Thoracic aorta endothelial cell (primary cell): Measurements from ENCODE around the gene NUDT17. TPM values are rescaled to one million over a fixed set of nuclear protein-coding genes. Genes with fewer than 3 reads are reported as not detected.

Experiments
- small RNA-seq: library from RNA; depleted of rRNA; stranded (forward); fragments of <200 nt; gene quantifications from one replicate; pipeline ENCODE3, GENCODE V24; 2012
- total RNA-seq: library from RNA; depleted of rRNA; stranded (reverse); fragments of >200 nt; gene quantifications from 2 replicates; pipeline ENCODE4 v1.2.3, GENCODE V29; 2012

Gene NUDT17, protein sequence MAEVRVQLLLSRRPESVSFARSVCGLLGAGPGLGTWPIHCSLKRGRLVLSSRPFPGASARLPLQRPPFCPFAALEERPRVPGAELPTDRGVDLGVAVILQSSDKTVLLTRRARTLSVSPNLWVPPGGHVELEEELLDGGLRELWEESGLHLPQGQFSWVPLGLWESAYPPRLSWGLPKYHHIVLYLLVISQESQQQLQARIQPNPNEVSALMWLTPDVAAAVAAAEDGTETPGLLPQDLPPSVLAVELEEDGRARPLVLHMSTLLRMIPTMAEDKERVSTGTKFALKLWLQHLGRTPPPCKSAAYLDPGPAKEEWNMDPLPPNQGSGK
- 2.3 and 2.6 TPM in 2 replicates for total RNA-seq

GRCh38 chr1:145845514-145846161, at the start of gene NUDT17:
NUDT17 (plus strand) TSS chr1:145845630; CDS start chr1:145845641, 11 bp downstream.

GRCh38 chr1:145823565-145824498, 21.6 kb upstream of the NUDT17 start, which contains the start of the genes POLR3C and RNF115:
POLR3C (plus strand) TSS chr1:145824200; CDS start chr1:145825777, 1,577 bp downstream.
RNF115 (minus strand) TSS chr1:145824095; CDS start chr1:145823873, 222 bp downstream.

GRCh38 chr1:145858901-145859490, 13.6 kb downstream of the NUDT17 start, which contains the start of gene PIAS3:
PIAS3 (minus strand) TSS chr1:145859081; CDS start chr1:145858990, 91 bp downstream.

GRCh38 chr1:145885738-145886287, 40.4 kb downstream of the NUDT17 start, which contains the start of gene ANKRD35:
ANKRD35 (minus strand) TSS chr1:145885866; CDS start chr1:145885758, 108 bp downstream.

Small RNA genes lying within 50 kb of the gene (small RNA-seq; reads per million reads assigned to genes)
- not detected for gene MIR6736

Other genes starting within 250 kb of the NUDT17 start
- gene GPR89A, start 237.6 kb upstream of the NUDT17 start, total RNA-seq = 48.9 and 49.2 TPM in 2 replicates
- 0.14 and 0.27 TPM in 2 replicates for gene PDZK1, start 138.3 kb upstream of the NUDT17 start, total RNA-seq
- not detected in 2 replicates for gene CD160, start 126.1 kb upstream of the NUDT17 start, total RNA-seq
- gene RNF115, start 21.5 kb upstream of the NUDT17 start, total RNA-seq = 25.4 and 29.8 TPM in 2 replicates
- gene POLR3C, start 21.4 kb upstream of the NUDT17 start, total RNA-seq = 46.6 and 57.8 TPM in 2 replicates
- 19.5 and 21.8 TPM in 2 replicates for gene PIAS3, start 13.5 kb downstream of the NUDT17 start, total RNA-seq
- gene ANKRD35, start 40.2 kb downstream of the NUDT17 start, total RNA-seq = 0.13 and 0.14 TPM in 2 replicates
- gene ITGA10, start 64.4 kb downstream of the NUDT17 start, total RNA-seq = 67.4 and 92.9 TPM in 2 replicates
- 21.5 and 22.8 TPM in 2 replicates for gene PEX11B, start 73.1 kb downstream of the NUDT17 start, total RNA-seq
- 141 and 152 TPM in 2 replicates for gene RBM8A, start 81.9 kb downstream of the NUDT17 start, total RNA-seq
- 60.9 and 72.1 TPM in 2 replicates for gene LIX1L, start 112.4 kb downstream of the NUDT17 start, total RNA-seq
- gene ANKRD34A, start 118.9 kb downstream of the NUDT17 start, total RNA-seq = 0.13 and 0.22 TPM in 2 replicates
- 11.8 and 13.6 TPM in 2 replicates for gene POLR3GL, start 119.1 kb downstream of the NUDT17 start, total RNA-seq
- gene TXNIP, start 150.9 kb downstream of the NUDT17 start, total RNA-seq = 27.9 and 32.2 TPM in 2 replicates
- not detected in 2 replicates for gene HJV, start 176.1 kb downstream of the NUDT17 start, total RNA-seq